Parathyroid adenoma (tissue), 2 donors: ENCODE data around the gene ZCCHC13.

Experiments used
- H2AFZ ChIP-seq: fragments of 300-600 bp; sonication (generic); one replicate; pipeline ENCODE4 v1.7.0; 2017; ENCODE audit warnings: antibody characterized with exemption, mild to moderate bottlenecking
- H3K27ac ChIP-seq: fragments of 300-600 bp; sonication (generic); one replicate; pipeline ENCODE4 v1.7.0; 2017
- H3K27me3 ChIP-seq: fragments of 300-600 bp; sonication (generic); one replicate; pipeline ENCODE4 v1.7.0; 2017; ENCODE audit warnings: low read length; ENCODE audit not compliant: control insufficient read depth, insufficient read depth
- H3K36me3 ChIP-seq: fragments of 300-600 bp; sonication (generic); one replicate; pipeline ENCODE4 v1.7.0; 2017; ENCODE audit warnings: low read length; ENCODE audit not compliant: control insufficient read depth, insufficient read depth
- H3K4me1 ChIP-seq: fragments of 300-600 bp; sonication (generic); one replicate; pipeline ENCODE4 v1.7.0; 2017; ENCODE audit warnings: control low read depth
- H3K4me2 ChIP-seq: fragments of 300-600 bp; sonication (generic); one replicate; pipeline ENCODE4 v1.7.0; 2017; ENCODE audit warnings: low read length
- H3K4me3 ChIP-seq: fragments of 300-600 bp; sonication (generic); one replicate; pipeline ENCODE4 v1.7.0; 2017; ENCODE audit warnings: low read depth, low read length
- H3K79me2 ChIP-seq: fragments of 300-600 bp; sonication (generic); one replicate; pipeline ENCODE4 v1.7.0; 2017; ENCODE audit warnings: control low read depth
- H3K9ac ChIP-seq: fragments of 300-600 bp; sonication (generic); one replicate; pipeline ENCODE4 v1.7.0; 2017; ENCODE audit warnings: mild to moderate bottlenecking
- H3K9me3 ChIP-seq: fragments of 300-600 bp; sonication (generic); one replicate; pipeline ENCODE4 v1.7.0; 2017; ENCODE audit warnings: low read length; ENCODE audit not compliant: control insufficient read depth
- TF ChIP-seq, protein P1 (sequence below): fragments of 300-600 bp; sonication (generic); IDR thresholded peaks from one replicate; pipeline ENCODE4 v1.7.0; 2017; ENCODE audit warnings: antibody characterized with exemption, mild to moderate bottlenecking
- donor health status: primary hyperparathyroidism.

Gene ZCCHC13

DNA sequence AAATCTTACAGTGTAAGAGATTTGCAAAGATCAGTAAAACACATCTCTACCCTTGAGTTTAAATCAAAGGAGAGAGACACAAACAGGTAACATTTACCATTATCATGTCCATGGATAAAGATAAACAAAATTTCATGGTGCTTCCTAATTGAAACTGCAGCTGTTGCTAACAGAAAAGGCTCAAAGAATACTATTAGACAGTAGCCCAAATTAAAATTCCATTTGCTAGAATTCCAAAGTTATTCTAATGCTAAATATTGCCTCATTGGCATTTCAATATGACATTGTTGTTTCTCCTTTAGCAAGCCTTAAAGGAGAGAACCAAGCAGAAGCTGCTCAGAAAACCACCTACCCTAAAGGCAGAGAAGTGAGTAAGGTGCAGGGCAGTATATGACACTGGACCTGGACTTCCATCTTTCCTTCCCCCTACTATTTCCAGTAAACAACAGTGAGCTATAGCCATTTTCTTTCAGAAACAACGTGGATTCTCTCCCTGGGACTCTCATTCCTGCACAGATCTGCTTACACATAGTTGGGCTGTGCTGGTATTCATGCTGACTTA, 19.5 kb upstream of the ZCCHC13 start:
- Histone ChIP-seq H2AFZ (no peak overlapping the region), H3K27ac (no peak overlapping the region), H3K27me3 (no peaks in the 10 kb centered on the region), H3K79me2 (peaks cover 7% of the 10 kb centered on the region), H3K4me1 (peaks cover 16% of the 10 kb centered on the region), H3K4me2 (no peak overlapping the region), H3K36me3 (no peaks in the 10 kb centered on the region), H3K4me3 (no peak overlapping the region), H3K9me3 (no peaks in the 10 kb centered on the region), H3K9ac (no peak overlapping the region)
- TF ChIP-seq, protein P1, sequence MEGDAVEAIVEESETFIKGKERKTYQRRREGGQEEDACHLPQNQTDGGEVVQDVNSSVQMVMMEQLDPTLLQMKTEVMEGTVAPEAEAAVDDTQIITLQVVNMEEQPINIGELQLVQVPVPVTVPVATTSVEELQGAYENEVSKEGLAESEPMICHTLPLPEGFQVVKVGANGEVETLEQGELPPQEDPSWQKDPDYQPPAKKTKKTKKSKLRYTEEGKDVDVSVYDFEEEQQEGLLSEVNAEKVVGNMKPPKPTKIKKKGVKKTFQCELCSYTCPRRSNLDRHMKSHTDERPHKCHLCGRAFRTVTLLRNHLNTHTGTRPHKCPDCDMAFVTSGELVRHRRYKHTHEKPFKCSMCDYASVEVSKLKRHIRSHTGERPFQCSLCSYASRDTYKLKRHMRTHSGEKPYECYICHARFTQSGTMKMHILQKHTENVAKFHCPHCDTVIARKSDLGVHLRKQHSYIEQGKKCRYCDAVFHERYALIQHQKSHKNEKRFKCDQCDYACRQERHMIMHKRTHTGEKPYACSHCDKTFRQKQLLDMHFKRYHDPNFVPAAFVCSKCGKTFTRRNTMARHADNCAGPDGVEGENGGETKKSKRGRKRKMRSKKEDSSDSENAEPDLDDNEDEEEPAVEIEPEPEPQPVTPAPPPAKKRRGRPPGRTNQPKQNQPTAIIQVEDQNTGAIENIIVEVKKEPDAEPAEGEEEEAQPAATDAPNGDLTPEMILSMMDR: no peak

GRCh38 chrX:74286950-74287740, 16.8 kb upstream of the ZCCHC13 start:
- H3K4me2 ChIP-seq: no peak overlapping the region
- no peak overlapping the region for H2AFZ ChIP-seq

DNA sequence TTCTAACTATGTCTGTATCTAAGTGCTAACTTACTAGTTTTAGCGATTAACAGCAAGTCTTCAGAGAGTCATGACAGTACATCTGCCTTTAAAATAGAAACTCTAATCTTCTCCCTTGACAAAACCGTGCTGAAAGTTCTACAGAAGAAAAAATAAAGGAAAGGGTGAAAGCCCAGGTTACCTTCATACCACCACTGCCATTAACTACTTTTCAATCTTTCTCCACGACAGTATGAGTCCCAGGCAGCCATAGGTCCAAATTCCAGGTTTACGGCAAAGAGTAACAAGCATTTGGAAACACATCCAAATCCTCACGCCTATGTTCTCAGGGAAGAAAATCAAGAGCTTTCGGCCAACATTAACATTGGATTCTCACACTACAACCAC, 12.4 kb upstream of the ZCCHC13 start:
- H3K9me3 ChIP-seq: no peaks in the 10 kb centered on the region
- TF ChIP-seq, protein P1: no peak
- peaks cover 8% of the 10 kb centered on the region for H3K4me1 ChIP-seq
- H3K9ac ChIP-seq: peak overlapping the region; percentile 63
- H2AFZ ChIP-seq: peak overlapping the region; percentile 81
- no peaks in the 10 kb centered on the region for H3K27me3 ChIP-seq
- H3K27ac ChIP-seq: peak overlapping the region; percentile 92
- peaks cover 8% of the 10 kb centered on the region for H3K79me2 ChIP-seq
- no peaks in the 10 kb centered on the region for H3K36me3 ChIP-seq
- H3K4me2 ChIP-seq: peak overlapping the region; percentile 89
- peak overlapping the region; percentile 86 for H3K4me3 ChIP-seq

More at GRCh38 chrX:74286950-74287740, 16.8 kb upstream of the ZCCHC13 start:
- H3K9ac ChIP-seq: no peak overlapping the region
- H3K79me2 ChIP-seq: peaks cover 10% of the 10 kb centered on the region
- H3K27me3 ChIP-seq: no peaks in the 10 kb centered on the region
- H3K27ac ChIP-seq: no peak overlapping the region
- TF ChIP-seq, protein P1: no peak
- H3K4me1 ChIP-seq: peaks cover 12% of the 10 kb centered on the region
- no peaks in the 10 kb centered on the region for H3K9me3 ChIP-seq
- no peak overlapping the region for H3K4me3 ChIP-seq
- no peaks in the 10 kb centered on the region for H3K36me3 ChIP-seq

DNA sequence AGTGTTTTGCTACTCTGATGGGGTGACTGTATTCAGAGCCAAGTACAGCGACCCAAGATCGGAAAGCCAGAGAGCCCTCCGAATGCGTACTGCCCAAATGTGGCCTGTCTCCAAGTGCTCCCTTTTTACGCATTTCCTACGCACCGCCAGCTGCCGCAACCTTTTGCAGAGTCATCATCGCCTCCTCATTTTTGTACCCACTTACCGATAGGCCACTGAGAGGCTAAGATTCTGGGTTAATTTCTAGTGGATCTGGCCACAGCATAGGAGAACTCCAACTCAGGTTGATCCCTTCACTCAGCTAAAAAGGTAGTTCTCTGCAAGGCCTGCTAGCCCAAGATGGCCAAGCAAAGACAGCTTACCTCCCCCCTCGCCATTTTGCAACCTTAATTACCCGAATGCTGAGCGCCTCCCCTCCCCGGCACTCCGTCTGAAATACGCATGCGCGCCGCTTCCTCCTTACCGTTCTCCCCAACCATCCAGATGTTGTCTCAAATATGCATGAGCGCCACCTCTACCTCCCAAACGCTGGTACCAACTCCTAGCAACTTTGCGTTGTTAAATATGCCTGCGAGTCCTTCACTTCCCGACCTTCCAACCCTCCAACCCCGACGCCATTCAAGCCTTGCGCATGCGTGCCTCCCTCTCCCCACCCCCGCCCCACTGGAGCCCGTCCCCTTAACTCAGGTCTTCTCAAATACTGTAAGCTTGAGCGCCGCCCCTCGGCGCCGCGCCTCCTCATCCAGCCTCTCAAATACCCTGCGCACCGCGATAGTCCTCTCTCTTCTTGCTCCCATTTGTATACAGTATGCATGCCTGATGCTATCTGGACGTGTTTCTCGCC, 11.8 kb upstream of the ZCCHC13 start:
- no peaks in the 10 kb centered on the region for H3K36me3 ChIP-seq
- H3K9ac ChIP-seq: peak overlapping the region; percentile 63
- peak overlapping the region; percentile 81 for H2AFZ ChIP-seq
- TF ChIP-seq, protein P1: peak; percentile 24
- peaks cover 5% of the 10 kb centered on the region for H3K4me1 ChIP-seq
- H3K79me2 ChIP-seq: peaks cover 8% of the 10 kb centered on the region
- H3K4me3 ChIP-seq: peak overlapping the region; percentile 86
- no peaks in the 10 kb centered on the region for H3K27me3 ChIP-seq
- H3K4me2 ChIP-seq: peak overlapping the region; percentile 89
- H3K9me3 ChIP-seq: no peaks in the 10 kb centered on the region
- peak overlapping the region; percentile 92 for H3K27ac ChIP-seq
